ENCODE results near the gene ADGRL1. TPM values are rescaled to one million over a fixed set of nuclear protein-coding genes. Genes with fewer than 3 reads are reported as not detected.

ADGRL1 gene
- total RNA-seq, 2 experiments from 2014 or later: 22.2 to 23.9 TPM

- H3K4me1 Mint-ChIP-seq (ENCODE audit: low read depth): peaks cover 48% of the 10 kb centered on the region
- H3K4me1 ChIP-seq (ENCODE audit: insufficient read depth, low read length): peaks cover 34% of the 10 kb centered on the region
- peaks cover 3% of the 10 kb centered on the region for H3K36me3 ChIP-seq (ENCODE audit: insufficient read depth, low read length)
- ChIA-PET CTCF (interaction anchor here (1.4 to 2.7 kb wide), 4 partner anchors 9 to 210 kb away, joined by 6 to 34 read pairs (median 8); no protein-coding TSS in a partner anchor), POLR2A (interaction anchor here (0.8 to 3.8 kb wide), 2 partner anchors 11 to 27 kb away, joined by 3 to 52 read pairs; no protein-coding TSS in a partner anchor)
- H3K27ac Mint-ChIP-seq: peak overlapping the region; percentile 73
- no peak for DNase-seq
- no peaks in the 10 kb centered on the region for H3K27me3 ChIP-seq (ENCODE audit: control insufficient read depth in 1 of 2, insufficient read depth in 2 of 2, low read length in 2 of 2)
- no peaks in the 10 kb centered on the region for H3K9me3 Mint-ChIP-seq
- H3K27me3 Mint-ChIP-seq: no peaks in the 10 kb centered on the region
- peak overlapping the region; percentile 80 for H3K4me3 Mint-ChIP-seq
- no peak for TF ChIP-seq CTCF (IDR thresholded peaks at IDR 0.05)
- no peak overlapping the region for H3K4me3 ChIP-seq (ENCODE audit: low read length)
- intact Hi-C loops (cut with DNase I, micrococcal nuclease): loop anchor here (2.0 to 10.0 kb wide), 5 partner anchors 59 to 861 kb away; no protein-coding TSS in a partner anchor
- no peaks in the 10 kb centered on the region for H3K9me3 ChIP-seq (ENCODE audit: control insufficient read depth in 1 of 2, insufficient read depth in 1 of 2, low read length in 2 of 2)
- peaks cover 9% of the 10 kb centered on the region for H3K36me3 Mint-ChIP-seq (ENCODE audit: low read depth)
- ATAC-seq (ENCODE audit: poor library complexity): no peak
- H3K27ac ChIP-seq (ENCODE audit: low read depth in 1 of 2, low read length in 2 of 2): no peak overlapping the region
These were observed 67.2 kb downstream of the ADGRL1 start for GRCh38 chr19:14138576-14139265.

- POLR2A ChIA-PET: interaction anchor here (0.6 to 3.8 kb wide), 61 partner anchors 9 to 1243 kb away, joined by 3 to 52 read pairs (median 4); partner anchors contain the start of genes ADGRE5, ADGRL1, AKAP8 and C19orf53
- CTCF ChIA-PET: interaction anchor here (0.5 to 2.7 kb wide), 72 partner anchors 8 to 1440 kb away, joined by 3 to 34 read pairs (median 4); partner anchors contain the start of genes ADGRE5, DDX39A, FBXW9 and MISP3
- intact Hi-C loops (cut with DNase I, micrococcal nuclease): loop anchor here (1.0 to 10.0 kb wide), 16 partner anchors 13 to 859 kb away; partner anchors contain the start of genes DDX39A (in 1 of the 2) and MISP3 (in 1 of the 2)
These were observed 69.3 kb downstream of the ADGRL1 start, which contains the start of gene ASF1B for GRCh38 chr19:14136509-14137281. Gene ASF1B, minus strand, starts transcription at chr19:14136589. Its CDS starts 133 bp downstream, at chr19:14136456.

More at GRCh38 chr19:14136509-14137281, 69.3 kb downstream of the ADGRL1 start, which contains the start of gene ASF1B:
- ATAC-seq (ENCODE audit: poor library complexity): peak; percentile 80
- H3K4me1 ChIP-seq (ENCODE audit: insufficient read depth, low read length): peaks cover 34% of the 10 kb centered on the region
- H3K36me3 Mint-ChIP-seq (ENCODE audit: low read depth): peaks cover 9% of the 10 kb centered on the region
- peak within 1 kb of the TSS; percentile 97 for H3K4me3 Mint-ChIP-seq
- H3K27ac Mint-ChIP-seq: peak within 1 kb of the TSS; percentile 87
- TF ChIP-seq CTCF (IDR thresholded peaks at IDR 0.05): peak; percentile 99
- peak within 1 kb of the TSS; percentile 86 for H3K4me3 ChIP-seq (ENCODE audit: low read length)
- DNase-seq: peak; percentile 91 to 99 (median 97)
- H3K27ac ChIP-seq (ENCODE audit: low read depth in 1 of 2, low read length in 2 of 2): peak within 1 kb of the TSS; percentile 92 to 94
- H3K4me1 Mint-ChIP-seq (ENCODE audit: low read depth): peaks cover 34% of the 10 kb centered on the region
- no peaks in the 10 kb centered on the region for H3K9me3 Mint-ChIP-seq
- no peaks in the 10 kb centered on the region for H3K9me3 ChIP-seq (ENCODE audit: control insufficient read depth in 1 of 2, insufficient read depth in 1 of 2, low read length in 2 of 2)
- H3K27me3 Mint-ChIP-seq: no peaks in the 10 kb centered on the region
- no peaks in the 10 kb centered on the region for H3K27me3 ChIP-seq (ENCODE audit: control insufficient read depth in 1 of 2, insufficient read depth in 2 of 2, low read length in 2 of 2)
- peaks cover 3% of the 10 kb centered on the region for H3K36me3 ChIP-seq (ENCODE audit: insufficient read depth, low read length)

All from CD4-positive, alpha-beta T cell (primary cell).